Mesenchymal stem cell (in vitro differentiated cells and primary cell): ENCODE measurements around the gene GPATCH1.

ENCODE experiments used
- DNase-seq: peaks from one replicate; pipeline ENCODE4 v3.0.0-alpha.2; 2013
- H2AFZ ChIP-seq: one replicate; pipeline ENCODE4 v1.6.1; 2013; ENCODE audit warnings: low read depth, mild to moderate bottlenecking, control low read depth, inconsistent platforms, low read length, moderate library complexity
- H2AK5ac ChIP-seq: 2 replicates; pipeline ENCODE4 v1.6.1; 2013; ENCODE audit warnings: low read length, moderate library complexity, mild to moderate bottlenecking, inconsistent platforms; ENCODE audit not compliant: severe bottlenecking
- H2BK120ac ChIP-seq: one replicate; pipeline ENCODE4 v1.6.1; 2013; ENCODE audit warnings: low read depth, mild to moderate bottlenecking, inconsistent platforms, low read length, moderate library complexity
- H2BK12ac ChIP-seq, 2 experiments: one replicate each; pipeline ENCODE4 v1.6.1; 2013; ENCODE audit warnings: inconsistent platforms in 2 of 2, low read length in 2 of 2, mild to moderate bottlenecking in 2 of 2, moderate library complexity in 2 of 2, control low read depth in 1 of 2
- H2BK15ac ChIP-seq: one replicate; pipeline ENCODE4 v1.6.1; 2013; ENCODE audit warnings: mild to moderate bottlenecking, low read depth, inconsistent platforms; ENCODE audit not compliant: poor library complexity, severe bottlenecking
- H2BK5ac ChIP-seq: 2 replicates; pipeline ENCODE4 v1.6.1; 2013; ENCODE audit warnings: low read depth, mild to moderate bottlenecking, low read length, control low read depth, inconsistent platforms; ENCODE audit not compliant: poor library complexity, severe bottlenecking
- H3K14ac ChIP-seq, 2 experiments: one replicate each; pipeline ENCODE4 v1.6.1; 2013; ENCODE audit warnings: inconsistent platforms in 2 of 2, low read length in 2 of 2, control low read depth in 1 of 2, mild to moderate bottlenecking in 1 of 2, moderate library complexity in 1 of 2
- H3K18ac ChIP-seq, 2 experiments: one replicate each; pipeline ENCODE4 v1.6.1; 2013; ENCODE audit warnings: inconsistent platforms in 2 of 2, low read length in 2 of 2, control low read depth in 1 of 2, low read depth in 1 of 2, mild to moderate bottlenecking in 1 of 2
- H3K23ac ChIP-seq, 2 experiments: one replicate each; pipeline ENCODE4 v1.6.1; 2013; ENCODE audit warnings: inconsistent platforms in 2 of 2, low read length in 2 of 2, mild to moderate bottlenecking in 2 of 2, moderate library complexity in 2 of 2, control low read depth in 1 of 2
- H3K27ac ChIP-seq: 2 replicates; pipeline ENCODE4 v1.5.1; 2013; ENCODE audit warnings: mild to moderate bottlenecking, moderate library complexity, low read length, control low read depth, inconsistent platforms; ENCODE audit not compliant: poor library complexity, severe bottlenecking
- H3K27me3 ChIP-seq, 2 experiments: 2 replicates each; pipeline versions ENCODE4 v1.6.1 to v1.7.0; 2013; ENCODE audit warnings: low read length in 2 of 2, mild to moderate bottlenecking in 2 of 2, moderate library complexity in 2 of 2, control low read depth in 1 of 2, inconsistent platforms in 1 of 2; ENCODE audit not compliant: control insufficient read depth in 1 of 2, insufficient read depth in 1 of 2
- H3K36me3 ChIP-seq, 2 experiments: 2 replicates each; pipeline versions ENCODE4 v1.6.1 to v1.7.0; 2013; ENCODE audit warnings: low read length in 2 of 2, control low read depth in 1 of 2, inconsistent platforms in 1 of 2, low read depth in 1 of 2, mild to moderate bottlenecking in 1 of 2; ENCODE audit not compliant: insufficient read depth in 2 of 2, control insufficient read depth in 1 of 2
- H3K4ac ChIP-seq, 2 experiments: one replicate each; pipeline ENCODE4 v1.6.1; 2013; ENCODE audit warnings: inconsistent platforms in 2 of 2, low read length in 2 of 2, mild to moderate bottlenecking in 2 of 2, moderate library complexity in 2 of 2, control low read depth in 1 of 2, low read depth in 1 of 2
- H3K4me1 ChIP-seq: 2 replicates; pipeline ENCODE4 v1.6.1; 2013; ENCODE audit warnings: low read depth, low read length, control low read depth; ENCODE audit not compliant: control insufficient read depth, insufficient read depth
- H3K4me2 ChIP-seq: 2 replicates; pipeline ENCODE4 v1.6.1; 2013; ENCODE audit warnings: low read length, mild to moderate bottlenecking, inconsistent platforms; ENCODE audit not compliant: poor library complexity, severe bottlenecking
- H3K4me3 ChIP-seq, 2 experiments: 2 replicates each; pipeline versions ENCODE4 v1.5.1 to v1.7.0; 2013; ENCODE audit warnings: low read length in 2 of 2, mild to moderate bottlenecking in 2 of 2, control low read depth in 1 of 2, low read depth in 1 of 2; ENCODE audit not compliant: insufficient read depth in 1 of 2
- H3K79me1 ChIP-seq: replicated peaks from 2 replicates; pipeline ENCODE4 v1.6.1; 2013; ENCODE audit warnings: mild to moderate bottlenecking, control low read depth, low read length, inconsistent platforms; ENCODE audit not compliant: poor library complexity, severe bottlenecking
- H3K9ac ChIP-seq: 2 replicates; pipeline ENCODE4 v1.7.0; 2013; ENCODE audit warnings: mild to moderate bottlenecking, low read length, moderate library complexity
- H3K9me3 ChIP-seq: 2 replicates; pipeline ENCODE4 v1.7.0; 2013; ENCODE audit warnings: mild to moderate bottlenecking, low read length; ENCODE audit not compliant: control insufficient read depth
- H4K8ac ChIP-seq: one replicate; pipeline ENCODE4 v1.6.1; 2013; ENCODE audit warnings: inconsistent platforms, mild to moderate bottlenecking, low read length, moderate library complexity
- H4K91ac ChIP-seq: one replicate; pipeline ENCODE4 v1.6.1; 2013; ENCODE audit warnings: mild to moderate bottlenecking, low read length, inconsistent platforms
- WGBS: methylation state at CpG from one replicate; pipeline ENCODE4 v1.1.7; 2013; ENCODE audit warnings: mixed read lengths; 5-methylcytosine and 5-hydroxymethylcytosine counted together

The GPATCH1 gene

DNA sequence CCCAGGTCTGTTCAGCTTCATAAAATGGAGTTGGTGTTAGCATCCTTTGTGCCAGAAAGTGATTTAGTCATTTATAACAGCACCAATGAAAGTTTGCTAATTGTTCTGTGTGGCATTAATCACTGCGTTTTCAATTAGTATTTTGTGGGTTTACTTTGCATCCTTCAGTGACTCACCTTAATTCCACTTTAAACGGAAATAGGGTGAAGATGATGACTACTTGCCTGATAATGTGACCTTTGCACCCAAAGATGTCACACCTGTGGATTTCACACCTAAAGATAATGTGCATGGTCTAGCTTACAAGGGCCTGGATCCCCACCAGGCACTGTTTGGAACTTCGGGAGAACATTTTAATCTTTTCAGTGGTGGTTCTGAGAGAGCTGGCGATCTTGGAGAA, 15.0 kb downstream of the GPATCH1 start:
- no peak overlapping the region for H4K91ac ChIP-seq
- H4K8ac ChIP-seq: no peak overlapping the region
- no peak overlapping the region for H3K9ac ChIP-seq
- H3K9me3 ChIP-seq: no peaks in the 10 kb centered on the region
- H3K4me1 ChIP-seq: peaks cover 9% of the 10 kb centered on the region
- H3K4ac ChIP-seq: no peak overlapping the region
- H3K79me1 ChIP-seq: no peaks in the 10 kb centered on the region
- no peak overlapping the region for H2BK12ac ChIP-seq
- no peak overlapping the region for H2BK15ac ChIP-seq
- H3K14ac ChIP-seq: no peak overlapping the region
- H3K18ac ChIP-seq: no peak overlapping the region
- no peak overlapping the region for H3K4me2 ChIP-seq
- no peak overlapping the region for H3K23ac ChIP-seq
- 95% methylated on average over 4 of the region's 4 CpGs for WGBS
- no peak overlapping the region for H2BK5ac ChIP-seq
- peaks cover 46 to 68% of the 10 kb centered on the region in 2 experiments for H3K36me3 ChIP-seq
- no peak overlapping the region for H2AK5ac ChIP-seq
- no peak overlapping the region for H2BK120ac ChIP-seq
- DNase-seq: no peak
- no peak overlapping the region for H2AFZ ChIP-seq
- no peaks in the 10 kb centered on the region for H3K27me3 ChIP-seq
- H3K4me3 ChIP-seq: no peak overlapping the region
- H3K27ac ChIP-seq: no peak overlapping the region

DNA sequence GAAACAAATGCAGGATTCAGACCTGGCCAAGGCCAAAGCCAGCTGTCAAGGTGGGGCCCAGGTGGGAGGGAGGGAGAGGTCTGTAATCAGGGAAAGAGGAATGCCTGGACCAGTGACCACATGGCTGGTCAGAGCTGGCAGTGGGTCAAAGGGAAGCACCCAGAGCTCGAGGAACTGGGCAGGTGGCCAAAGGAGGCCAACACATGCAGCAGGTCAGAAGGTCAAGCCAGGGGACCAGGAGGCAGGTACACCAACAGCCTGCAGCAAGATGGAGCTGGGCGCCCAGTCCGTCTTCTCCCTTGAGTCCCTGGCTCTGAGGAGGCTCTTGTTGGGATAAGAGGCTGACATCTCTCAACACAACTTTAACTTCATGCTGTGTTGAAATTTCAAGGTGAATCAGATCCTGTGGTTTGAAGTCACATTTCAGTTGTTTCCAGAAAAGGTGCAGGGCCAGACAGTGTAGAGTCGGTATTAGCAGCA, 17.1 kb downstream of the GPATCH1 start:
- Histone ChIP-seq H3K14ac (no peak overlapping the region), H2BK120ac (no peak overlapping the region), H2BK15ac (no peak overlapping the region), H3K27ac (no peak overlapping the region), H2BK5ac (no peak overlapping the region), H3K18ac (no peak overlapping the region), H3K4me1 (peaks cover 9% of the 10 kb centered on the region), H3K36me3 (peaks cover 50 to 66% of the 10 kb centered on the region in 2 experiments), H3K9me3 (no peaks in the 10 kb centered on the region), H3K23ac (no peak overlapping the region), H2BK12ac (no peak overlapping the region), H3K4me3 (no peak overlapping the region), H3K9ac (no peak overlapping the region), H3K79me1 (peaks cover 2% of the 10 kb centered on the region), H3K4ac (no peak overlapping the region), H3K4me2 (no peak overlapping the region), H2AFZ (no peak overlapping the region), H3K27me3 (no peaks in the 10 kb centered on the region), H4K8ac (no peak overlapping the region), H4K91ac (no peak overlapping the region), H2AK5ac (no peak overlapping the region)
- no peak for DNase-seq
- whole genome bisulfite sequencing: 96% methylated on average over 4 of the region's 4 CpGs

DNA sequence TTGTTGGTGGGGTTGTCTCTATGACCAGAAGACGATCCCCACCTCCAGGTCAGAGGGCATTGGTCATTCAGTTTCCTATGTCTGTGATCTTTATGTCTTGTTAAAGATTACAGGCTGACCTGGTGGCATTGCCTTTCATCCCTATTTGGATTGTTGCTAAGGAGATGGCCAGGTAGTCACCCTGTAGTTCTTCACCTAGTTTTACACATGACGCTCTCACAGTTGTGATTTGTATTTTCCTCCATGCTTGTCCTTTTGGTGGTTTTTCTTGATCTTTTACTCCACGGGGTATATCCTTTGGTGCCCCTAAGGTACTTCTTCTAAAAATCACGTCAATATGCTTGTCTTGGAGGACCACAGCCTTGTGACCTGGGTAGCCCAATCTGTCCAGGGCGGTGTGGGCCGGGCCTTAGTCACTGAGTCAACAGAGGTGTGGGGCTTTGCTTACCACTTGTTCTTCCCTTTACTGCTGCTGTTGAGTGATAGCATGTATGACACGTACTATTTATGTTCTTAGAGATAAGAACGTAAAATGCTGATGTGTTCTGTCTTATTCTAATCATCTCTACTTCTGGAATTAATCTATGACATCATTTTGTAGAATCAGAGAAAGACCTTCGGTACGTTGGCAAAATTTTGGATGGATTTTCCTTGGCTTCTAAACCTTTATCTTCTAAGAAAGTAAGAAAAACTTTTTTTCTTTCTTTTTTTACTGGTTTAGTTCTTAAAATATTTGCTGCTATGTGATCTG, 20.1 kb downstream of the GPATCH1 start:
- H2BK120ac ChIP-seq: no peak overlapping the region
- H2BK5ac ChIP-seq: no peak overlapping the region
- no peak overlapping the region for H2BK15ac ChIP-seq
- H3K36me3 ChIP-seq: peaks cover 44 to 51% of the 10 kb centered on the region in 2 experiments
- H3K4ac ChIP-seq: no peak overlapping the region
- no peaks in the 10 kb centered on the region for H3K9me3 ChIP-seq
- H2BK12ac ChIP-seq: no peak overlapping the region
- H3K14ac ChIP-seq: no peak overlapping the region
- peaks cover 5% of the 10 kb centered on the region for H3K4me1 ChIP-seq
- H3K4me2 ChIP-seq: no peak overlapping the region
- no peak overlapping the region for H3K23ac ChIP-seq
- no peak overlapping the region for H3K18ac ChIP-seq
- no peak overlapping the region for H4K8ac ChIP-seq
- no peak overlapping the region for H3K27ac ChIP-seq
- no peak overlapping the region for H3K4me3 ChIP-seq
- no peak overlapping the region for H2AFZ ChIP-seq
- H2AK5ac ChIP-seq: no peak overlapping the region
- H3K79me1 ChIP-seq: peaks cover 7% of the 10 kb centered on the region
- no peak for DNase-seq
- no peak overlapping the region for H3K9ac ChIP-seq
- no peak overlapping the region for H4K91ac ChIP-seq
- 97% methylated on average over 6 of the region's 10 CpGs for WGBS
- no peaks in the 10 kb centered on the region for H3K27me3 ChIP-seq

DNA sequence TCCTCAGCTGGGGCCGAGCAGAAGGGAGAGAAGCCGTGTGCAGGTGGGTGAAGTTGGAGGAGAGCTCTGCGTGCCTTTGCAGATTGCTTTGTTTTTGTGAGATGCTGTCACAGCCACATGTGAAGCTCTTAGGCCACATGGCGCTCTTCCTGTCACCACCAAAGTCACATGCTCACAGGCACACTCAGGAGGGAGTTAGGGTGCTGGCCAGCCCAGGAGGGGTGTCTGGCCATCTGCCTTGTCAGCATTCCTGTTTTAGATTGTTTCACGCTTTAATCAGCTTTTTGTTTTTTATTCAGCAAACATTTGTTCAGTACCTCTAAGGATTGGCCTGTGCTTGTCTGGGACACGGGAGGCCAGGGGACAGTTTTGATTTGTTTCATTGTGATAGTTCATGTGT, 21.9 kb downstream of the GPATCH1 start:
- Histone ChIP-seq H3K27ac (no peak overlapping the region), H3K9me3 (no peaks in the 10 kb centered on the region), H4K8ac (no peak overlapping the region), H3K4ac (no peak overlapping the region), H3K14ac (no peak overlapping the region), H2AFZ (no peak overlapping the region), H3K4me1 (peaks cover 3% of the 10 kb centered on the region), H2AK5ac (no peak overlapping the region), H3K23ac (no peak overlapping the region), H2BK15ac (no peak overlapping the region), H3K18ac (no peak overlapping the region), H2BK120ac (no peak overlapping the region), H3K36me3 (peaks cover 47 to 55% of the 10 kb centered on the region in 2 experiments), H3K9ac (no peak overlapping the region), H2BK5ac (no peak overlapping the region), H2BK12ac (no peak overlapping the region), H4K91ac (no peak overlapping the region), H3K27me3 (no peaks in the 10 kb centered on the region), H3K4me2 (no peak overlapping the region), H3K79me1 (peaks cover 8% of the 10 kb centered on the region), H3K4me3 (no peak overlapping the region)
- 98% methylated on average over 6 of the region's 6 CpGs for WGBS
- DNase-seq: no peak
